DND-41 (cell line): ENCODE measurements around the gene GMEB2.

Experiments
- CTCF ChIP-seq: IDR thresholded peaks from 2 replicates; pipeline ENCODE4 v1.5.1; 2012; ENCODE audit warnings: borderline replicate concordance, low read length, moderate library complexity, mild to moderate bottlenecking; ENCODE audit not compliant: poor library complexity, severe bottlenecking; ENCODE audit errors: extremely low read depth
- EZH2 ChIP-seq: IDR thresholded peaks from 3 replicates; pipeline ENCODE4 v1.6.1; 2012; ENCODE audit warnings: borderline replicate concordance, low read depth, mild to moderate bottlenecking, moderate library complexity, low read length, inconsistent platforms; ENCODE audit not compliant: severe bottlenecking

GRCh38 chr20:63587776-63588591 is 38.9 kb downstream of the GMEB2 start:
- no peak for TF ChIP-seq CTCF
- TF ChIP-seq EZH2 = no peak
